Kidney (tissue), 14 donors: ENCODE measurements around the gene DTD1. TPM values are rescaled to one million over a fixed set of nuclear protein-coding genes. Genes with fewer than 3 reads are reported as not detected.

Experiments used
- DNase-seq, 5 donors: peaks; one replicate each; pipeline ENCODE4 v3.0.0-alpha.2; 2013 to 2020
- FAIRE-seq: peaks from 2 replicates; lab custom pipeline; 2012; peaks lifted over from hg19 to GRCh38; lab: Jason Lieb, UNC
- H3K27ac ChIP-seq, 2 donors: one replicate each; pipeline ENCODE4 v1.7.0; 2013; ENCODE audit warnings: low read depth in 2 of 2, low read length in 2 of 2, inconsistent platforms in 1 of 2
- H3K27me3 ChIP-seq: one replicate; pipeline ENCODE4 v1.7.1; 2013; ENCODE audit warnings: low read length, inconsistent platforms; ENCODE audit not compliant: control insufficient read depth, insufficient read depth
- H3K36me3 ChIP-seq, 3 donors: one replicate each; pipeline versions ENCODE4 v1.7.0 to v1.7.1; 2013; ENCODE audit warnings: low read length in 3 of 3, control low read depth in 1 of 3, inconsistent platforms in 1 of 3; ENCODE audit not compliant: insufficient read depth in 3 of 3, control insufficient read depth in 2 of 3
- H3K4me1 ChIP-seq, 3 donors: one replicate each; pipeline versions ENCODE4 v1.7.0 to v1.7.1; 2013; ENCODE audit warnings: low read length in 3 of 3, inconsistent platforms in 1 of 3, low read depth in 1 of 3; ENCODE audit not compliant: control insufficient read depth in 2 of 3, insufficient read depth in 2 of 3
- H3K4me3 ChIP-seq, 3 donors: one replicate each; pipeline versions ENCODE4 v1.7.0 to v1.8.1; 2013; ENCODE audit warnings: low read length in 3 of 3, control low read depth in 1 of 3, inconsistent platforms in 1 of 3
- H3K9ac ChIP-seq, 3 donors: one replicate each; pipeline versions ENCODE4 v1.7.0 to v1.7.1; 2013; ENCODE audit warnings: low read length in 3 of 3, control low read depth in 1 of 3, inconsistent platforms in 1 of 3
- H3K9me3 ChIP-seq, 3 donors: one replicate each; pipeline versions ENCODE4 v1.7.0 to v1.7.1; 2013; ENCODE audit warnings: low read length in 3 of 3, control low read depth in 1 of 3, inconsistent platforms in 1 of 3; ENCODE audit not compliant: control insufficient read depth in 2 of 3, insufficient read depth in 1 of 3
- CTCF ChIP-seq: IDR thresholded peaks from 3 replicates; pipeline ENCODE4 v1.5.1; 2012; ENCODE audit warnings: mild to moderate bottlenecking, moderate library complexity, borderline replicate concordance; ENCODE audit not compliant: insufficient read depth; ENCODE audit errors: extremely low read depth
- intact Hi-C: fragments of 100-400 bp; cut with DNase I; formaldehyde crosslinking; loops from one replicate; pipeline ENCODE4 v1.11.1; 2022
- polyA plus RNA-seq: library from polyadenylated mRNA; stranded (reverse); fragments of 350-450 nt; fragmentation: Illumina TruSeq; extraction: RNeasy Lipid Tissue Mini Kit (QIAGEN cat#74804); gene quantifications from one replicate; pipeline ENCODE4 v1.2.3, GENCODE V29; 2014; ENCODE audit warnings: low read depth, low replicate concordance; ENCODE audit not compliant: insufficient read depth
- total RNA-seq: library from RNA; stranded (reverse); fragmentation: NEBNext Ultra II Directional; extraction: Animal tissue kit (Norgen Biotek cat#: 25700); gene quantifications from one replicate; pipeline ENCODE4 v1.2.1, GENCODE V29; 2021
- donor health status: control.
- donor health status: control.
- donor health status: control.
- donor health status: control.
- donor health status: control.
- donor health status: DM: yes; HTN: yes; CAD: no.
- donor health status: Normal renal cell carcinoma (clear cell type).

The DTD1 gene
- total and polyA plus RNA-seq, 2 donors from 2014 or later: 45.3 to 47.4 TPM

- FAIRE-seq: no peak
- DNase-seq: peak in 2 of 5 donors; percentile 33 to 73
- Histone ChIP-seq H3K4me1 (no peaks in the 10 kb centered on the region), H3K27ac (no peak overlapping the region), H3K36me3 (no peaks in the 10 kb centered on the region), H3K9me3 (no peaks in the 10 kb centered on the region), H3K4me3 (no peak overlapping the region), H3K9ac (no peak overlapping the region), H3K27me3 (no peaks in the 10 kb centered on the region)
- intact Hi-C loops: no loop called here
- TF ChIP-seq CTCF: no peak
These were observed 74.6 kb downstream of the DTD1 start for GRCh38 chr20:18662279-18663040.

- DNase-seq: no peak
- Histone ChIP-seq H3K36me3 (no peaks in the 10 kb centered on the region), H3K27ac (no peak overlapping the region), H3K4me1 (peaks cover 0 to under 1% (median 0%) of the 10 kb centered on the region in 3 donors), H3K4me3 (no peak overlapping the region), H3K9ac (no peak overlapping the region), H3K27me3 (no peaks in the 10 kb centered on the region), H3K9me3 (no peaks in the 10 kb centered on the region)
- intact Hi-C loops: no loop called here
- no peak for FAIRE-seq
- TF ChIP-seq CTCF: no peak
These were observed 76.1 kb downstream of the DTD1 start for GRCh38 chr20:18663932-18664331.

- DNase-seq (no peak), FAIRE-seq (no peak)
- H3K27ac ChIP-seq: no peak overlapping the region
- TF ChIP-seq CTCF: no peak
- no peaks in the 10 kb centered on the region for H3K9me3 ChIP-seq
- no peaks in the 10 kb centered on the region for H3K27me3 ChIP-seq
- H3K4me1 ChIP-seq: peaks cover 0 to 5% (median 0%) of the 10 kb centered on the region in 3 donors
- intact Hi-C loops: no loop called here
- H3K4me3 ChIP-seq: no peak overlapping the region
- no peak overlapping the region for H3K9ac ChIP-seq
- H3K36me3 ChIP-seq: no peaks in the 10 kb centered on the region
These were observed 77.3 kb downstream of the DTD1 start for GRCh38 chr20:18665135-18665534.
